Astrocyte of the hippocampus (primary cell): ENCODE measurements around the gene TP73.

Source experiments
- DNase-seq: peaks from one replicate; pipeline ENCODE4 v3.0.0; 2011; ENCODE audit warnings: low read depth, low spot score

Gene TP73

GRCh38 chr1:3727042-3727824, 74.9 kb downstream of the TP73 start:
- peak; percentile 40 for DNase-seq

DNA sequence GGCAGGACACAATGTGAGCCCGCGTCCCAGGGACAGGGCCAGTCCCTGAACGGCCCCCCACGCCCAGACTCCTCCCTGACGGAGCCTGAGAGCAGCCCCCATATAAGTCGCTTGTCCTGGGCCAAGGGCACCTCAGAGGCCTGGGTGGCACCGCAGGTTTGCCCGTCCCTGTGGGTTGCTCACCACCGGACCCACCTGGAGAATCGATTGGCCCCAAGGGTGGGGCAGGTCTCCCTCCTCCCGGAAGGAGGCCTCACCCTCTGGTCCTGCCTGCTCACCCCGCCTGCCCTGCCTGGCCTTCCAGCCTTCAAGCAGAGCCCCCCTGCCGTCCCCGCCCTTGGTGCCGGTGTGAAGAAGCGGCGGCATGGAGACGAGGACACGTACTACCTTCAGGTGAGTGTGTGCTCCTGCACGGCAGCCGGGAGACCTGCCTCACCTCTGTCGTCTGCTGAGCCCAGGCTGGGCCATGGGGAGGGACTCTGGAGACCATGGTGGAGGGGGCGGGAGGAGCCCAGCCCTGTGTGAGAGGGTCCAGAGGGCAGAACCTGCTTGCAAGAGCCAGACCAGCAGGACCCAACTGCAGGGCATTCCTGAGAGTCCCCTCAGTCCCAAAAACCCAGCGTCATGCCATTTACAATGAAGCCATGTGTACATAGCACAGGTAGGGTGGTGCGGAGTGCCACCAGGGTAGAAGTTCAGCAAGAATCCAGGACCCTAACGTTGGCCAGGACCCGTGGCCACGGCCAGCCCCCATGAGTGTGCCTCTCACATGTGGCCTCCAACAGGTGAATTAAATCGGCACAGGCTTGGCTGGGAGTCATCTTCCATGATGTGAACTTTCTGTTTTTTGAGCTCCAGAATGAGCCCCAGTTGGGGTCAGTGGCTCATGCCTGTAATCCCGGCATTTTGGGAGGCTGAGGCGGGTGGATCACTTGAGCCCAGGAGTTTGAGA, 75.8 kb downstream of the TP73 start:
- no peak for DNase-seq

- DNase-seq: no peak
Observed at GRCh38 chr1:3729594-3730542, 77.6 kb downstream of the TP73 start.

- no peak for DNase-seq
Observed at GRCh38 chr1:3730543-3731247, 78.4 kb downstream of the TP73 start.

DNA sequence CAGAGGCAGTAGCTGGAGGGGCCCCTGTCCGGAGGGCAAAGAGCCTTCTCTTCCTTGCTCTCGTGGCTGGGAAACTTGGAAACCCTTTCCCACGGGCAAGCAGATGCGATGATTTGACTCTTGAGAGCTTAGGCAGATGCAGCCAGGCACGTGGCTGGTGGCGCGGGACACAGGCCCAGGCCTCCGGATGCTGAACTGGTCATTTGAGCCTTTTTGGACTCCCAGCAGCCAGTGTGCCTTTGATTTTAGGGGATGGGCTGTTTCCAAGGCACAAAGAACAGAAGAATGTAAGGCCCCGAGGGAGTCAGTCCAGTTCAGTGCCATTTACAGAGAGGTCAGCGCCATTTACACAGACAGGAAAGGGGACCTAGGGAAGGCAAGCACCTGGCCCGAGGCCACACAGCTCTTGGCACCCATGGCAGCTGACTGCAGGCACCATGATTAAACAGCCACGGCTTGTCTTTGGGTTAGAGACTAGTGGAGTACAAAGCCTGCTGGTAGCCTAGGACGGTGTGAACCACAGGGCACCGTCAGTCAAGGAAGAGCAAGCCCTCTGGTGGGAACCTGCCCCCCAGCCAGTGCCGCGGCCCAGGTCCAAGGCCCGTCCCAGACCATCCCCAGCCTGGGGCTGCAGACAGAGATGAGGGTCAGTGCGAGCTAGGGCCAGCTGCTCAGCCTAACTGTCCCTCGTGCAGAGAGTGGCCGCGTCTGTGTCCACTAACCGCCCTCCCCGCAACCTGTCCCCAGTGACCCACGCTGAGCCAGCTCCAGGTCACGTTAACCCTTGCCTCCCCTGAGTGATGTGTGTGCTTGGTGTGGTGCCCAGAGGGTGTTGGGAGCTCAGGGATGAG, 79.5 kb downstream of the TP73 start:
- no peak for DNase-seq

DNA sequence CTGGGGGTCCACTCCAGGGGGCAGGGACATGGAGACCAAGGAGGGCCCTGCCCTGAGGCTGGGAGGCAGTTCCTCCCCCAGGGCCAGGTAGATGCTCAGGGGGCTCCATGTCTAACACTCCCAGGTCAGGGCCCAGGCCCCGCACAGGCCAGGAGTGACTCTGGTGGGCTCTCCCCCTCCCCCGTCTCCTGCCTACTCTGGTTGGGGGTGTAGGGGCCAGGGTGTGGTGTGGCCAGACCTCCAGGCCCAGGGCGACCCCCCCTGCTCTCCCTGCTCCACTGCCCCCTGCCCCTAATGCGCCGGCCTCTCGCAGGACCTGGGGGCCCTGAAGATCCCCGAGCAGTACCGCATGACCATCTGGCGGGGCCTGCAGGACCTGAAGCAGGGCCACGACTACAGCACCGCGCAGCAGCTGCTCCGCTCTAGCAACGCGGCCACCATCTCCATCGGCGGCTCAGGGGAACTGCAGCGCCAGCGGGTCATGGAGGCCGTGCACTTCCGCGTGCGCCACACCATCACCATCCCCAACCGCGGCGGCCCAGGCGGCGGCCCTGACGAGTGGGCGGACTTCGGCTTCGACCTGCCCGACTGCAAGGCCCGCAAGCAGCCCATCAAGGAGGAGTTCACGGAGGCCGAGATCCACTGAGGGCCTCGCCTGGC, 80.2 kb downstream of the TP73 start:
- DNase-seq: peak; percentile 22

DNA sequence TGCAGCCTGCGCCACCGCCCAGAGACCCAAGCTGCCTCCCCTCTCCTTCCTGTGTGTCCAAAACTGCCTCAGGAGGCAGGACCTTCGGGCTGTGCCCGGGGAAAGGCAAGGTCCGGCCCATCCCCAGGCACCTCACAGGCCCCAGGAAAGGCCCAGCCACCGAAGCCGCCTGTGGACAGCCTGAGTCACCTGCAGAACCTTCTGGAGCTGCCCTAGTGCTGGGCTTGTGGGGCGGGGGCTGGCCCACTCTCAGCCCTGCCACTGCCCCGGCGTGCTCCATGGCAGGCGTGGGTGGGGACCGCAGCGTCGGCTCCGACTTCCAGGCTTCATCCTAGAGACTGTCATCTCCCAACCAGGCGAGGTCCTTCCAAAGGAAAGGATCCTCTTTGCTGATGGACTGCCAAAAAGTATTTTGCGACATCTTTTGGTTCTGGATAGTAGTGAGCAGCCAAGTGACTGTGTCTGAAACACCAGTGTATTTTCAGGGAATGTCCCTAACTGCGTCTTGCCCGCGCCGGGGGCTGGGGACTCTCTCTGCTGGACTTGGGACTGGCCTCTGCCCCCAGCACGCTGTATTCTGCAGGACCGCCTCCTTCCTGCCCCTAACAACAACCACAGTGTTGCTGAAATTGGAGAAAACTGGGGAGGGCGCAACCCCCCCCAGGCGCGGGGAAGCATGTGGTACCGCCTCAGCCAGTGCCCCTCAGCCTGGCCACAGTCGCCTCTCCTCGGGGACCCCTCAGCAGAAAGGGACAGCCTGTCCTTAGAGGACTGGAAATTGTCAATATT, 81.0 kb downstream of the TP73 start:
- no peak for DNase-seq

DNA sequence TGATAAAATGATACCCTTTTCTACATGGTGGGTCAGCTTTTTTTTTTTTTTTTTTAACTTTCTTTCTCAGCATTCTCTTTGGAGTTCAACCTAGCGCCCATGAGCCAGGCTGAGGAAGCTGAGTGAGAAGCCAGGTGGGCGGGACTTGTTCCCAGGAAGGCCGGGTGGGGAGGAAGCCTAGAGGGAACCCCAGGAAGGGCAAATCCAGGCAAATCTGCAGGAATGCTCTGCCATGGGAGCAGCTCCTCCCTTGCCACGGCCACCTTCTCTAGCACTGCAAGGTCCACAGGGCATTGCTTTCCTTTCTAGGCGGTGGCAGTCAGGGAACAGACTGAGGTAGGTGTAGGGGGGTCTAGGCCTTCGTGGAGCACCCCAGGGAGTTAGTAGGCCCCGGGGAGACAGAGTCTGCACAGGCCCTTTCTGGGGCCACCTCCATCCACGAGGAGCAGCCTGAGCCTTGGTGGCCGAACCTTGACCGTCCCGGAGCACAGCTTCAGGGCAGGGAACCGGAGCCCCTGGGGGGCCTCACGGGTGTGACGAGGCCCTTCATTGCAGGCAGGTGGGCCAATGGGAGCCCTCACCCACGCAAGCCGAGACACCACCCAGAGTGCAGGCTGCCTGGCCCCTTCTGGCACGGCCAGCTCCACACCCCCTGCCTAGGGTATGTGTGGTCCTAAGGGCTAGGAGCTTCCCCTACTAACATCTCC, 81.7 kb downstream of the TP73 start:
- DNase-seq: no peak

DNA sequence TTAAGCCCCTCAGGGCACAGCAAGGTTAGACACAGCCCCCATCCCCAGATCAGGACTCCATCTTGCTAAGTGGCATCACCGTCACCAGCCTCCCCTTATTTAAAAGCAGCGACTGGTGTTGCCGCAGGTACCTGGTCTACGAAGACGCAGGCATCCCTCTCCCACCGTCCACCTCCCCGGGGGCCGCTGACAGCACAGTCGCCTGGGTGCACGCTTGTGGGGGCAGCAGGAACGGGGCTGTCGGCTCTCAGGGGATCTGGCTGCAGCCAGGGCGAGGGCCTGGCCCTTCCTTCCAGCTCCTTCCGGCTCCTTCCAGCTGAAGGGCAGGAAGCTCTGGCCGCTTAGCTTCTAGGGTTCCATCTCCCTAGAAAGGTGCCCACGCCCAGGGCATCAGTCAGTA, 82.3 kb downstream of the TP73 start:
- no peak for DNase-seq

DNA sequence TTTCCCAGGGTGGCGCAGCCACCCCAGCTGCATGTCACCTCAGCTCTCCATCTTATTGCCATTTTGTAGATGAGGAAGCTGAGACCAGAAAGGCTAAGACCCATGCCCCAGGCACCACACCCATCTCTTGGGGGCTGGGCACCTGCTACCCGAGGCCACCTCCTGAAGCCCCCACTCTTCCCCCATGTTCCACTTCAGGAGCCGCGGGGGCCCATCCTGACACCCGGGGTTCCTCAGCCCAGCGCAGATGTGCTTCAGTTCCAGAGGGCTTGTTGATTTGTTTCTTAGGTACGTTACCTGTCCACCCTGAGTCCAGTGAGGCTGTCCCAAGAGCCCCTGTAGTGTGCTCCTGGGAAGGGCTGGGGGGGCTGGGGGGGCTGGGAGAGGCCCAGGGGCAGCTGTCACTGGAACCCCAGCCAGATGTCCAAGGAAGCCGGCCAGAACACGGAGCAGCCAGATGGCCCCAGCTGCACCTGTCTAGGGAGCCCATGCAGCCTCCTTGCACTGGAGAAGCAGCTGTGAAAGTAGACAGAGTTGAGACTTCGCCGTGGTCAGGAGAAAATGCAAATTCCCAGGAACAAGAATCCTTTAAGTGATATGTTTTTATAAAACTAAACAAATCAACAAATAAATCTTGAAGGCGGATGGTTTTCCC, 82.8 kb downstream of the TP73 start:
- DNase-seq: no peak

DNA sequence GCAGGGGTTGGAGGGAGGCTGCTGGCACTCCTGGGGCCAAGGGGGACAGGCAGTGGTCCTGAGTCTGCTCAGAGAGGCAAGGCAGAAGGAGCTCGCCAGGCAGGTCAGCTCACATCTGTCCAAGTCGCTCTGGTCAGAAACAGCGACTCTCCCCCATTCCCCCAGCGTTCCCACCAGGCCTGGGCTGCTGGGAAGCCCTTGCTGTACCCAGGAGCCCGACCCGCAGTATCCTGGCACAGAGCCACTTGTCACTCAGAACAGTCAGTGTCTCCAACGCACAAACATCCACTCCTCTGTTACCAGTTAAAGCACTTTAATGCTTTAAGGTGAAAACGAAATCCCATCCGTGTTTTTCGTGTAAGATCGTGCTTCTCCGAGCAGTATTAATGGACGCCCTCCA, 83.4 kb downstream of the TP73 start:
- DNase-seq: no peak

GRCh38 chr1:3736131-3736561, 83.8 kb downstream of the TP73 start:
- DNase-seq: no peak

- no peak for DNase-seq
Observed at GRCh38 chr1:3736708-3737107, 84.4 kb downstream of the TP73 start.

DNA sequence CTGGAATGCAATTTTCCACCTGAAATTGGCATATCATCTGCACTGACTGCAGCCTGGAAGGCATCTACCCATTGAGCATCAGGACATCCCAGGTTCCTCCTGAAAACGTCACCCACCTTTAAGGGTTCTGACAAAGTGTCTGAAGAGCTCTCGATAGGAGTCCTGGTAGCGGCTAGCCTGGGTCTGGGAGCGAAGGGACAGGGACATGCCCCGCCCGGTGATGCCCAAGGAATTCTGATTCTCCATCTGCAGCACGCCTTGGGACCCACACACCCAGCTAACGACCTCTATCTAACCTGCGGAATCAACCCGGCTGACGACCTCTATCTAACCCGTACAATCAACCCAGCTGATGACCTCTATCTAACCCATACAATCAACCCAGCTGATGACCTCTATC, 86.6 kb downstream of the TP73 start:
- DNase-seq: no peak

DNA sequence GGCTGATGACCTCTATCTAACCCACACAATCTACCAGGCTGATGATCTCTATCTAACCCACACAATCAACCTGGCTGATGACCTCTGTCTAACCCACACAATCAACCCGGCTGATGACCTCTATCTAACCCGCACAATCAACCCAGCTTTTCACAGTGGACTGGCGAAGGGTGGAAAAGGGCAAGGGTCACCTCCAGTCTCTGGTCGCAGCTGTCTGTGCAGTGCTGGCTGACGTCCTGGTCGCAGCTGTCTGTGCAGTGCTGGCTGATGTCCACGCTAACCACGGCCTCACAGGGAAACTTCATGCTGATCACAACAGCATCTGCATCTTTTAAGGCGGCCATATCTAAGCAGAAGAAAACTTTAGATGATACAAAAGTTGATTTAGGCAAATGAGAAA, 87.7 kb downstream of the TP73 start:
- DNase-seq: no peak

- no peak for DNase-seq
Observed at GRCh38 chr1:3740752-3741151, 88.4 kb downstream of the TP73 start.
